ENCODE measurements around the gene FGF22. TPM values are rescaled to one million over a fixed set of nuclear protein-coding genes. Genes with fewer than 3 reads are reported as not detected.
A peak's percentile ranks its signal among the peaks of the same experiment; 100 is the strongest.

The FGF22 gene
- total RNA-seq, 3 donors from 2014 or later, result 0.33 to 0.48 TPM; not detected in 1

GRCh38 chr19:640606-641189 lies 1.0 kb downstream of the FGF22 start:
- H3K27me3 ChIP-seq, result no peaks in the 10 kb centered on the region
- H3K36me3 ChIP-seq, result no peaks in the 10 kb centered on the region
- peaks cover 0 to 7% of the 10 kb centered on the region in 2 donors for H3K4me1 ChIP-seq
- intact Hi-C loops (cut with DNase I; ENCODE audit: low total_unique reads), result no loop called here
- no peaks in the 10 kb centered on the region for H3K9me3 ChIP-seq
- DNase-seq (ENCODE audit: low spot score in 2 of 2), result no peak
- H3K4me3 ChIP-seq, result no peak overlapping the region
- no peak overlapping the region for H3K27ac ChIP-seq
- TF ChIP-seq POLR2A (IDR thresholded peaks at IDR 0.05) (no peak), POLR2AphosphoS5 (IDR thresholded peaks at IDR 0.05) (no peak), CTCF (IDR thresholded peaks at IDR 0.05) (no peak)

- H3K36me3 ChIP-seq, result no peaks in the 10 kb centered on the region
- H3K9me3 ChIP-seq, result no peaks in the 10 kb centered on the region
- intact Hi-C loops (cut with DNase I; ENCODE audit: low total_unique reads), result no loop called here
- TF ChIP-seq POLR2A (IDR thresholded peaks at IDR 0.05) (no peak), POLR2AphosphoS5 (IDR thresholded peaks at IDR 0.05) (no peak), CTCF (IDR thresholded peaks at IDR 0.05) (no peak)
- peak overlapping the region in 1 of 2 donors; percentile 3 for H3K27ac ChIP-seq
- peaks cover 0 to 7% of the 10 kb centered on the region in 2 donors for H3K4me1 ChIP-seq
- DNase-seq (ENCODE audit: low spot score in 2 of 2), result peak in 1 of 2 donors; percentile 67
- peak overlapping the region in 1 of 3 donors; percentile 33 for H3K4me3 ChIP-seq
- H3K27me3 ChIP-seq, result no peaks in the 10 kb centered on the region
Measured at GRCh38 chr19:641702-642101, 2.0 kb downstream of the FGF22 start.

- no peak for TF ChIP-seq POLR2A (IDR thresholded peaks at IDR 0.05)
- no peak for TF ChIP-seq POLR2AphosphoS5 (IDR thresholded peaks at IDR 0.05)
- TF ChIP-seq CTCF (IDR thresholded peaks at IDR 0.05), result no peak
- no peaks in the 10 kb centered on the region for H3K36me3 ChIP-seq
- no peaks in the 10 kb centered on the region for H3K27me3 ChIP-seq
- peak overlapping the region in 1 of 2 donors; percentile 7 for H3K27ac ChIP-seq
- H3K9me3 ChIP-seq, result no peaks in the 10 kb centered on the region
- DNase-seq (ENCODE audit: low spot score in 2 of 2), result no peak
- H3K4me3 ChIP-seq, result peak overlapping the region in 2 of 3 donors; percentile 18 to 19
- intact Hi-C loops (cut with DNase I; ENCODE audit: low total_unique reads), result no loop called here
- peaks cover 0 to 7% of the 10 kb centered on the region in 2 donors for H3K4me1 ChIP-seq
Measured at GRCh38 chr19:642767-643727, 3.4 kb downstream of the FGF22 start.

GRCh38 chr19:643736-644135 lies 4.1 kb downstream of the FGF22 start:
- Histone ChIP-seq H3K27ac (no peak overlapping the region), H3K4me3 (no peak overlapping the region), H3K27me3 (no peaks in the 10 kb centered on the region), H3K36me3 (no peaks in the 10 kb centered on the region), H3K4me1 (peaks cover 0 to 5% of the 10 kb centered on the region in 2 donors), H3K9me3 (no peaks in the 10 kb centered on the region)
- DNase-seq (ENCODE audit: low spot score in 2 of 2), result no peak
- intact Hi-C loops (cut with DNase I; ENCODE audit: low total_unique reads), result no loop called here
- TF ChIP-seq POLR2AphosphoS5 (IDR thresholded peaks at IDR 0.05) (no peak), POLR2A (IDR thresholded peaks at IDR 0.05) (no peak), CTCF (IDR thresholded peaks at IDR 0.05) (no peak)

GRCh38 chr19:644363-644762 lies 4.7 kb downstream of the FGF22 start:
- TF ChIP-seq CTCF (IDR thresholded peaks at IDR 0.05) (no peak), POLR2AphosphoS5 (IDR thresholded peaks at IDR 0.05) (no peak), POLR2A (IDR thresholded peaks at IDR 0.05) (no peak)
- H3K36me3 ChIP-seq, result no peaks in the 10 kb centered on the region
- no peaks in the 10 kb centered on the region for H3K9me3 ChIP-seq
- H3K4me1 ChIP-seq, result no peaks in the 10 kb centered on the region
- H3K27ac ChIP-seq, result no peak overlapping the region
- no peak for DNase-seq (ENCODE audit: low spot score in 2 of 2)
- no peaks in the 10 kb centered on the region for H3K27me3 ChIP-seq
- intact Hi-C loops (cut with DNase I; ENCODE audit: low total_unique reads), result no loop called here
- H3K4me3 ChIP-seq, result no peak overlapping the region

Data from breast epithelium (tissue), 4 donors.